IPS-11a (cell line): ENCODE data around the gene ACTN4.

ENCODE experiments used
- H3K4me3 ChIP-seq: one replicate; pipeline ENCODE4 v1.5.1; 2013; ENCODE audit warnings: low read depth, low read length, control low read depth

The ACTN4 gene

DNA sequence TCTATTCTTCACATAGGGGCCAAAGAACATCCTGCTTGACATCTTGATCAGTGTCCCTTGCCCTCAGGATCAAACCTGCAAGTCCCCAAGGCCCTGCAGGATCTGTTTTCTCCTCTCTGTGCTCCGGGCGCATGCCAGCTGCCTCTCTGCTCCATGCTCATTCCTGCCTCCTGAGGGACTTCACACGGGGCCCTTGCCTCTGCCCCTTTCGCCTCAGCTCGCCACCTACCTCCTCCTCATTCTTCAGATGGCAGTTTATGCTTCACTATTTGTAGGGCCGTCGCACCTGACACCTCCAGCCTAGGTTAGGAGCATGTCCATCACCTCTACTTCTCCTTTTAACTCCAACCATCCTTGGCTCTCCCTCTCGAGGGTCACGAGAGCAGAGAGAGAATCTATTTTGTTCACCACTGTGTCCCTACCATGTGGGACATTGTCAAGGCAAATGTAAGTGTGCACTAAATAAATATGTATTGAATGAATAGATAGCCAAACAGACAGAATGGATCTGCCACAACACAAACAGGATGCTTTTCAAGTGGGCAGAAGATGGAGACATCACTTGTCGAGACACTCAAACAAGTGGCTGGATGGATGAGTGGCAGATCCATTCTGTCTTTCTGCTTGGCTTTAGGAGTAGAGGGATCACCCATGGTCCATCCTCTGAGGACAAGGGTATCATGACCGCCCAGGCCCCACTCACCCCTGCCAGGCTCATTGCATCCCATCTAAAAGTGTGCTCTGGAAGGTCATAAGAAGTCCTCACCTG lies 29.6 kb downstream of the ACTN4 start:
- H3K4me3 ChIP-seq, result no peak overlapping the region

DNA sequence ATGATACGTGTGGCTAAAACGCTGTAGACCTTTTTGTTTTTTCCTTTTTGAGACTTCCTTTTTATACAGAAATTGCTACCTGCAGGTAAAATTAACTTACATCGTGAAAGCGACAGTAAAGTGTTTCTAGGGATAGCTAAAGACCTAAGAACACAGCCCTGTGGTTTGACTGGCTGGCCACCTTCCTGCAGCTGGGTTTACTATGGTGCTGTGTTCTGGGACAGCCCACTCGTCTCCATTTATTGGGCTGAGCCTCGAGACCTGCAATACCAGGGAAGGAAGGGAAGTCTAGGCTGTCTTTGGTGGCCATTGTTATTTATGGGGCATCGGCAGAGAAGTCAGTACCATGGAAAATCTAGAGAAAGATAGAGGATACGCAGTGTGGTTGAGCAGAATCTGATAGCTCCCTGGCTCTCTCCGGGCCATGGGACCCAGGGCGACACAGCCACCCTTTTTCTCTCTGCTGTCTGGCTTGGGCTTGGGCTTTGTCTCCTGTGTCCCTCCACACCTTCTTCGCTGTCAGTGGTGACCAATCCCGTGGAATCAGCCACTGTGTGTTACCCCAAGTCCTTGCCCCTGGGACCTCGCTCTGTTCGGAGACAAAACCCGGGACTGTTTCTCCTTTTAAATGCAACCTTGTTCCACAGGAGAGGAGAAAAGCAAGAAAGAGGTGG lies 30.9 kb downstream of the ACTN4 start:
- H3K4me3 ChIP-seq, result no peak overlapping the region

DNA sequence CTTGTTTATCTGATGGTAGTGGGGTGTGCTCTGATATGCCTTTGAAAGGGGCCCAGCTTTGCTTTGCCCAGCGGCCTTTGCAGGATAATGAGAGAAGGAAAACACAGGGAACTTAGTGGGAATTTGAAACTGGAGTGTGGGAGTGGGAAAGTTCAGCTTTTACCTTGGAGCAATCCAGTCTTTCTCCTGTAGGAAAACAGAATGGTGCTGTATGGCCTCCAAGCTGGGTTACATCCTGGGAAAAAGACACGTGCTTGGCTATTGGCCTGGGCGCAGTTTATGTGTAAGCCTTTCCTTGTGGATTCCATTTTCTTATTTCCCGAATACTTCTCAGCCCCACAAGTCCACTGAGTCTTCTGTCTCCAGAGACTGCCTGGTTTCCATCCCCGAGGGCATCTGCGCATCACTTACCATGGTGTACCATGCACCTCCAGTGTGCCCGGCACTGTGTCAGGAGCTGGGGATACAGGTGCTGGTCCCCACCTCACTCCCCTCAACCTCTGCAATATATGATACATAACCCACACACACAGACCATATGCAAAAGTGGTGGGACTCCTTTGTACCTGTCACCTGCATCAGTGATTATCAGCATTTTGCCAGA lies 31.5 kb downstream of the ACTN4 start:
- H3K4me3 ChIP-seq, result no peak overlapping the region

DNA sequence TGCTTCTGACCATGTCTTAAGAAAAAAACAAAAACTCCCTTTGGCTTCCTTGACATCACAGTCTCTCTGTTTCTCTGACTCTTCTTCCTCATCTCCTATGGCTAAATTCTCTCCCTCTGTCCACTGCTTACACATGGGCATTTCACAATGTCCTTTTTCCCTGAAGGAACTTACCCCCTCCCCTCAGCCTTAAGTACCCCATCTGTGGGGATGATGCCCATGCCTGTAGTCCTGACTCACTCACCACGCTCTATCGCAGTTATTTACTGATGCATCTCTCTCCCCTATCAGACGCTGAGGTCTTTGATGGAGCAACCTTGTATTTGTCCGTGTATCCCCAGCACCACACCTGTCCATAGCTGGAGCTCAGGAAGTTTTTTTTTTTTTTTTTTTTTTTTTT lies 32.4 kb downstream of the ACTN4 start:
- H3K4me3 ChIP-seq, result no peak overlapping the region

DNA sequence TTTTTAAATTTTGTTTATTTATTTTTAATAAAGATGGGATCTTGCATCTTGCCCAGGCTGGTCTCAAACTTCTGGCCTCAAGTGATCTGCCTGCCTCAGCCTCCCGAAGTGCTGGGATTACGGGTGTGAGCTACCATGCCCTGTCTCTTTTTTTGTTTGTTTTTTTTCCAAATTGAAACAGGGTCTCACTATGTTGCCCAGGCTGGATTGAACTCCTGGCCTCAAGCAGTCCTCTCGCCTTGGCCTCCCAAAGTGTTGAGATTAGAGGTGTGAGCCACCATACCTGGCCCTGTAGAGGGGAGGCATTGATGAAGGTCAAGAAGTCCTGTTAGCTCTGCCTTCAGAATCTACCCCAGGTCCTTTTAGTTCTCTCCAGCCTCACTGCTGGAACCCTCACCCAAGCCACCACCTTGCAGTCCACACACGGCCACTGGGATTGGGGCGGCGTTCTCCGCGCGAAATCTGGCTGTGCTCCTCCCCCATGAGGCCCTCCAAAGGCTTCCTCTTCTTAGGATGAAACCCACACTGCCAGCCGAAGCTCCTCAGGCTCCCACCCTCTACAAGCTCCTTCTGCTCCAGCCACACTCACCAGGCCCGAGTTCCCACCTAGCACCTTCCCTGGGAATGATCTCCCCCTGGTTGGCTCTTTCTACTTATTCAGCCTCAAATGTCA lies 34.9 kb downstream of the ACTN4 start:
- no peak overlapping the region for H3K4me3 ChIP-seq

DNA sequence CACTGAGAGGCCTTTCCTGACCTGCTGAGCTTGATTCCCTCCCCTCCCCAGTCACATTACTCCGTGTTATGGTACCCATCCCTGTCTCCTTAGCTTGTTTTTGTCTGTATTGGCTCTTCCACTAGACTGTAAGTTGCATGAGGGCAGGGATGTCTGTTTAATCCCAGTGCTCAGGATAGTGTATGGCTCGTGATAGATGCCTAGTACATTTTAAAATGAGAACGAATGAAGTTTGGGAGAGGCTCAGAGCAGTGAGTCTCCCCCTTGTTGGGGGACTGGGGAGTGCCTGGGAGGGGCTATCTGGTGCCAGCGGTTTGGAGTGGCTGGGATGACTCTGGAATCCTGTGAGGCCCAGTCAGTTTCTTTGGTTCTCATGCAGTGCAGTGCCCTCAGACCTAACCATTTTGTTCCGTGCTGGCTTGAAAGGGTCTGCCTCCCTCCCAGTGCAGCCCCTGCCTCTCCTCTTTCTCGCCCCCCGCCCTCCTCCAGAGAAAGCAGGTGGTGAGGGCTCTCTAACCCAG lies 35.5 kb downstream of the ACTN4 start:
- no peak overlapping the region for H3K4me3 ChIP-seq

DNA sequence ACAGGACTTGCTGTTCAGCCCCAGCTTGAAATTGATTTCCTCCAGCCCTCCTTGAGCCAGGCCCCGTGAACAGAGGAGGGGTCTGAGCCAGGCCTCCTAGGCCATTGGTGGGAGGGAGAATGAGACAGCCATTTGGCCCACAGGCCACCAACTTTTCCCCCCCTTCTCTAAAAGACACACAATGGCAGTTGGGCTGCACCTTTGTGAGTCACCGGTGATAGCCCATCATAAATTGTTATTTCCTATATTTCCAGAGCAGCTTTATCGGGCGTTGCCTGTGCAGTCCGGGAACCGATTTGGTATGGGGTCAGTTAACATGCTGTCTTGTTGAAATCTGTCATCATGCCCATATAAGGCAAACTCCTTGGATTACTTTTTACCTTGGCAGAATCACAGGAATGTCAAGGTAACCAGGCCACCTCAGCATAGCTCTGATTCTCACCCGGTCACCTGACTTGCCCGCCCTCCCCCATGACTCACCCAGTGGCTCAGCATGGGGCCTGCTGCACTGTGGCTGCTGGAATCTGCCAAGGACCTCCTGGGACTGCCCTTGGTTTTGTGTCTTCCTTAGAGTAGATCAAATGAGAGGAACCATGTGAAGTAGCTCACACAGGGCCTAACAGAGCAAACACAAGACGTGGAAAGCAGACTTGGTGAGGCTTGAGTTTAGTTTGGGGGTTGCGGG lies 36.1 kb downstream of the ACTN4 start:
- no peak overlapping the region for H3K4me3 ChIP-seq

DNA sequence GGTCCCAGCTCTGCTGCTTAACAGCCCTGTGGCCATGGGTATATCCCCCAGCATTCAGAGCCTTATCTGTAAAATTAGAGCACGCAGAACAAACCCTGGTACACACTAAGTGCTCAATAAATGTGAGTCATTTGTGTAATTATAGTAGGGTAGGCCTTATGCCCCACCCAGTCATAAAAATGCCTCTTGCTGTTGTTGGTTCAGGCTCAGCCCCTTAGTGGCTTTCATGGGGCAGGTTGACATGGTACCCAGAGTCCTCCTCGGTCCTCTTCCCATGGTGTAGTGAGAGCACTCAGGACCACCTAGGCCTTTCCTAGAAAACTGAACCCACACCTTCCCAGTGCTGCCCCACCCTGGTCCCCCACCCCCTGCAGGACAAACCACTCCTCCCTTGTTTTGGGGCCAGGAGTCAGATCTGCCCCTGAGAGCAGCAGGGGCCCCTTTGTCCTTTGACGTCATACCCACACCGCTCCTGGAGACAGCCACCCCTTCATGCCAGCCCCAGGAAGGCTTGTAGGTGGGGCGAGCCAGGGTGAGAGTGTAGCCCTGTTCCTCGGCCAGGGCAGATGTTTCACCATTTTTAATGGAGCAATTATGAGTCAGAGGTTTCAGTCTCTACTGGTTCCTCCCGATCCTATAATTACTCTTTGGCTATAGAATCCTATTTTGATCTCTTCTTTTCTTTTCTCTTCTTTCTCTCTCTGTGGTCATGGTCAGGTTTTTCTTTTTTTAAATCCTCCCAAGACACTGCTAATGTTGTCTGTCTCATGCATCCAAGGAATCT lies 36.8 kb downstream of the ACTN4 start:
- no peak overlapping the region for H3K4me3 ChIP-seq

DNA sequence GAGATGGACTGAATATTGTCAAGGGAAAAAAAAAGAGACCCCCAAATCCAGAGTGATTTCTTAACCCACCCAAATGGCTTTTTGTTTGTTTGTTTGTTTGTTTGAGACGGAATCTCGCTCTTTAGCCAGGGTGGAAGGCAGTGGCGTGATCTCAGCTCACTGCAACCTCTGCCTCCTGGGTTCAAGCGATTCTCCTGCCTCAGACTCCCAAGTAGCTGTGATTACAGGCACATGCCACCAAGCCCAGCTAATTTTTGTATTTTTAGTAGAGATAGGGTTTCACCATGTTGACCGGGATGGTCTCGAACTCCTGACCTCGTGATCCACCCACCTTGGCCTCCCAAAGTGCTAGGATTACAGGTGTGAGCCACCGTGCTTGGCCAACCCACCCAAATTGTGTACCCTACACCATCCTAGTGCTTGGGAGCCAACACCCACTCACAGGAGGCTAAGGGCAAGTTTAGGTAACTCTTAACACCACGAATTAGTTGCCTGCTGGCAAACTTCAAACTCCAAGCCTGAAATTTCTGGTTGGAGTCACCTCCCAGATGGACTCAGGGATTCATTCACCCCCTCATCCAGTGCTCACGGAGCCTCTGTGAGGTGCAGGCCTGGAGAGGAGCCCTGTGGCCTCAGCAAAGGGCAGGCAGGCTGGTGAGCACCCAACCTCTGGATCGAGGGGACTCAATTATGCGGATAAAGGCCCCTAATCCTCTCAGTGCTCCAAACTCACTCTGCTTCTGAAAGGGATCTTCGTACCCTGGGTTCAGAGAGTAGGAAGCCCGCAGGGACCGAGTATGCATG lies 37.6 kb downstream of the ACTN4 start:
- no peak overlapping the region for H3K4me3 ChIP-seq

DNA sequence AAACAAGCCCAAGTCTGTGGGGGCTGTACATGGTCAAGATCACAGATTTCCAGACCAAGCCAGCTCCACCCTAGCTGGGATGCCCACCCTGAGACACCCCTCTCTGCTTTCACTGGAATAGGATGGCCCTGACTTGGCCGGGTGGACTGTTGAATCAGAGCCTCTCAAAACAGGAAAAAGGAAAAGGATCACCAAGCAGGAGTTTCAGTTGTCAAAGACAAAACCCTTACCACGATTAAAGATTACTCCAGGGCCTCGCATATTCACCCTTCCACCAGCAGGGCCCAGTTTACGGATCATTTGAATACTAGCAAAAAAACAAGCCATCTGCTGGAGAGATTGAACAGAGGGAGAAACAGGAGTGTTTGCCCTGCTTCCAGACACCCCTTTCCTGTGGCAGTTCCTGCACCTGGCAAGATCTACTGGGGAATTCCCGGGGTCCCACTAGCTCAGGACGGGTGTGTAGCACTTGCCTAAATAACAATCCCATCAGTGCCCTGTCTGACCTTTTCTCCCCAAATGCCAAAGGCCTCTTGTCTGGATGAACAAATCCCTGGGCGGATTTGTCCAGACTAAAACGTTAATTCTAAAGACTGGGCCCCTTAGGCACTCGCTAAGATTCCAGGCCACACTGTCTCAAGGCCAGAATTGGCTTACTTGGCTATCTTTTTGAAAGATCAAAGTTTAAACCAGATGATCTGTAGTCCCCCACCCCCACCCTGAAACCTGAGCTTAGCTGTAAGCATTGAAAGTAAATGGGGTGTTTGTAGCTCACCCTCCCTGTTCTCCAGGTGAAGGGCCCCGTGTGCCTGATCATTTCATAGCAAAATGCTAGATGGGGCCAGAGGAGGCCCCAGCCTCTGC lies 38.4 kb downstream of the ACTN4 start:
- no peak overlapping the region for H3K4me3 ChIP-seq

DNA sequence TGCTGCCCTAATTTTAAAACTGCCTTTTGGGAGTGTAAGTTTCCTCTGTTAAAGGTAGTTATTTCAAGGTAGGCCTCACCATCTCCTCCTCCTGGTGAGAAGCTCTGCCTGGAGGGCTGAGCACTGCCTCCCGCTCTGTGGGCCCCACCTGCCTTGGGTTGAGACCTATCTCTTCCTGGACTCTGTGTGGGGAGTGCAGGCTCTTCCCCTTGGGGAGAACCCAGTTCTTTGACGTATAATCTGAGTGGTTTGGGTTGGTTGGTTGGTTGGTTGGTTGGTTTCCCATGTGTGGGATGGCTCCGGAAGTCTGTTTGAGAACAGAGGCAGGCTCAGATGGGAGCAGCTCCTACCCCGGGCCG lies 39.1 kb downstream of the ACTN4 start:
- no peak overlapping the region for H3K4me3 ChIP-seq

DNA sequence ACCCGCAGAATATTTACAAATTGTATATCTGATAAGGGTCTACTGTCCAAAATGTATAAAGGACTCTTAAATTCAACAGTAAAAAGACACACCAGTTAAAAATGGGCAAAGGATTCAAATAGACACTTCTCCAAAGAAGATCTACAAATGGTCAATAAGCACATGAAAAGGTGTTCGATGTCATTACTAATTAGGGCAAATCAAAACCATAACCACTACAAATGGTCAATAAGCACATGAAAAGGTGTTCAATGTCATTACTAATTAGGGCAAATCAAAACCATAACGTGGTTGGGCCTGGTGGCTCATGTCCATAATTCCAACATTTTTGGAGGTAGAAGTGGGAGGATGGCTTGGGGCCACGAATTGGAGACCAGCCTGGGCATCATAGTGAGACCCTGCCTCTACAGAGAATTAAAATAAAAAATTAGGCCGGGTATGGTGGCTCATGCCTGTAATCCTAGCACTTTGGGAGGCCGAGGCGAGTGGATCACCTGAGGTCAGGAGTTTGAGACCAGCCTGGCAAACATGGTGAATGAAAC lies 40.5 kb downstream of the ACTN4 start:
- no peak overlapping the region for H3K4me3 ChIP-seq

DNA sequence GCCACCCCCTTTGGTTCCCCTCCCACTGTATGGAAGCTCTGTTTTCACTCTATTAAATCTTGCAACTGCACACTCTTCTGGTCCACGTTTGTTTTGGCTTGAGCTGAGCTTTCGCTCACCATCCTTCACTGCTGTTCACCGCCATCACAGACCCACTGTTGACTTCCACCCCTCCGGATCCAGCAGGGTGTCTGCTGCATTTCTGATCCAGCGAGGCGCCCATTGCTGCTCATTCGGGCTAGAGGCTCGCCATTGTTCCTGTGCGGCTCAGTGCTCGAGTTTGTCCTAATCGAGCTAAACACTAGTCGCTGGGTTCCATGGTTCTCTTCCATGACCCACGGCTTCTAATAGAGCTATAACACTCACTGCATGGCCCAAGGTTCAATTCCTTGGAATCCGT lies 42.7 kb downstream of the ACTN4 start:
- no peak overlapping the region for H3K4me3 ChIP-seq

DNA sequence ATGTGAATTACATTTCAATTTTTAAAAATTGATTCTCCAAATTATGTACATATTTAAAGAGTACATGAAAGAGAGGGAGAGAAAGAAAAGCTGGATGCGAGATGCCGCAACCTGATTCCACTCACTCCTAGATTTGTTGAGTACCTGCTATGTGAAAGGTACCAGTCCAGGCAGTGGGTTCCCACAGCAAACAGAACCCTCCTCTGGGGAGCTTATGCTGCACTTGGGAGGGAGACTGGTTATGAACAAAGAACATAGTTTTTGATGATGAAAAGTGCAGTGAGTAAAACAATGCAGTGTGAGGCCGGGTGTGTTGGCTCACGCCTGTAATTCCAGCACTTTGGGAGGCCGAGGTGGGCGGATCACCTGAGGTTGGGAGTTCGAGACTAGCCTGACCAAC lies 43.4 kb downstream of the ACTN4 start:
- H3K4me3 ChIP-seq, result no peak overlapping the region

DNA sequence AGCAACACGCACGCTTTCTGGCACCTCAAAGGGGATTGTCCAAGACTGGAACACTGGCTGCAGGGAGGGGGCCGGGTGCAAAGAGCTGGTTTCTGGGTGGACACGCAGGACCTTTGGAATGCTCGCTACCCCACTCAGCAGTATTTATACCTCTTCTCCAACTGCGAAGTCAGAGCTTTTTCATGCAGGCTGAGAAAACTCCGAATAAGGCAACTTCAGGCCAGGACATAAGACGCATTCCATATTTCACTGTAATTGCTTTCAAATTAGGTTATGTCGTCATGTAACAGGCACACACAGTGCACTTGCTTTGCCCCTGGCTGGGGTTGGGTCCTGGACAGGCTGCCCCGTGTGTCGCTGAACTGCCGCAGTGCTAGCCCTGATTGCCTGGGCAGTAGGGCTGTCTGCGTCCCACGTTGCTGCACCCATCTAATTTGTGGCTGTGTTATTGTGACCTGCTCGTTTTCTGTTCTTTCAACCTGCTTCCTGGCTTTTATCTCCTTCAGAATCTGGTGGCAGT lies 44.5 kb downstream of the ACTN4 start:
- H3K4me3 ChIP-seq, result no peak overlapping the region

DNA sequence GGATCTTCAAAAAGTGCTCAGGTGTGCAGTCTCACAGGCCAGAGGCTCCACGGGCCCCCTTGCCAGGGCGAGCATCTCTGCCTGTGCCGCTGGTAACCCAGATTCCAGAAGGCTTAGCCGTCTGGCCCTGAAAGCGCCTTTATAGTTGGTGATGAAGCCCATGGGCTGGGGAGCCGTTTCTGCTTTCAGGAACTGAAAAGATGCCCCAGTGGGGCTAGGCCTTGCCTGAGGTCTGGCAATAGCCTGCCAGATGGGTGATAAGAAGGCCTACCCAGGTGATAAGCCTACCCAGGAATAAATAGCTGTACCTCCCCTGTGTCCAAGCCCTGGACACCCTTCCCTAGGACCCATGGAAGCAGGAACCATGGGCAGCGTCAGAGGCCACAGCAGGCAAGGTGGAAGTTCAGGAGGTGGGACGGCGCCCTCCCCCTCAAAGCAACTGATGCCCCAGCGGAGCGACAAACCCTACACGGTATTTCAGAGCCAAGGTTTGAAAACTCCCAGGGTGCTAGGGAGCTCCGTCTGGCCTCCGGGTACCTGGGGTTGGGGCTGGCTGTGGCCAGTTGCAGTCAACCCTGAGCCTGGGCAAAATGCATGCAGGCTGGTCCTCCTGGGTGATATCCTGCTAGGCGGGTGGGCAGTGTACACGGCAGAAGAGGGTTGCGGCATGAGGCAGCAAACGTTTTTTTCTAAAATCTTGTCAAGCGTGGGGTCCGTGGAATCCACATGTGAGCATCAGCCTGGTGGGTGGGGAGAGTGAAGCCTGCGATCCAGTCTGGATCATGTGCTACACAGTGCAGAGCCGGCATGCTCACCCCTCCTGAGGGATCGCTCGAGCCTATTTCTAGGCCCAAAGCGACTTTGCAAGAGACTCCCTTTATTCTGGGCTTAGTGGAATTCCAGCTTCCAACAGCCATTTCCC lies 45.3 kb downstream of the ACTN4 start:
- H3K4me3 ChIP-seq, result no peak overlapping the region
